Right lobe of liver (tissue), 4 donors: ENCODE measurements around the gene ZNF827.

Experiments
- CTCF ChIP-seq, 4 donors: fragments of 200-600 bp in 3 of 4; fragments of 450-650 bp in 1 of 4; IDR thresholded peaks; one replicate each; pipeline versions ENCODE4 v1.5.1 to v1.8.0; 2016 to 2022; ENCODE audit warnings: antibody characterized with exemption in 4 of 4, mild to moderate bottlenecking in 2 of 4
- POLR2A ChIP-seq: fragments of 450-650 bp; IDR thresholded peaks from one replicate; pipeline ENCODE4 v1.6.1; 2017; ENCODE audit warnings: antibody characterized with exemption, mild to moderate bottlenecking
- donor health status: DM: no; HTN: no; CAD: no.
- donor health status: DM: no; HTN: no; CAD: no.
- donor health status: DM: no; HTN: yes; CAD: no.

GRCh38 chr4:145847764-145848163 is 90.9 kb downstream of the ZNF827 start:
- TF ChIP-seq CTCF (IDR thresholded peaks at IDR 0.05) (no peak), POLR2A (no peak)
